Endothelial cell of umbilical vein (primary cell): ENCODE data around the gene PIK3R1. TPM values are rescaled to one million over a fixed set of nuclear protein-coding genes. Genes with fewer than 3 reads are reported as not detected.
A peak's percentile ranks its signal among the peaks of the same experiment; 100 is the strongest.

ENCODE experiments used
- BruUV-seq: library from RNA; stranded (reverse); fragments of 400-500 nt; replicated peaks from 2 replicates; lab custom pipeline; 2021; lab: Mats Ljungman, UMichigan
- CTCF ChIA-PET: fragments of 300-600, 350-600 bp; sonication (Branson Sonifier 250); formaldehyde crosslinking; loops from one replicate; lab custom pipeline; 2021; ENCODE audit warnings: antibody characterized with exemption, inconsistent platforms; lab: Charles Lee
- POLR2A ChIA-PET: fragments of 300-600, 350-600 bp; sonication (Branson Sonifier 250); formaldehyde crosslinking; loops from one replicate; lab custom pipeline; 2021; ENCODE audit warnings: antibody characterized with exemption, inconsistent platforms; lab: Charles Lee
- DNase-seq: peaks from one replicate; pipeline ENCODE4 v3.0.0-alpha.2; 2011; ENCODE audit warnings: low read depth, low spot score
- FAIRE-seq: peaks from 2 replicates; lab custom pipeline; 2011; peaks lifted over from hg19 to GRCh38; lab: Jason Lieb, UNC
- H2AFZ ChIP-seq: 2 replicates; pipeline ENCODE4 v1.6.0; 2012; ENCODE audit warnings: low read depth, low read length, control low read depth, inconsistent platforms
- H3K27ac ChIP-seq: 2 replicates; pipeline ENCODE4 v1.5.1; 2011; ENCODE audit warnings: low read depth, mild to moderate bottlenecking, control low read depth, low read length, moderate library complexity; ENCODE audit not compliant: insufficient read depth
- H3K27me3 ChIP-seq, 2 experiments: 2 replicates each; pipeline versions ENCODE4 v1.6.0 to v1.6.1; 2011; ENCODE audit warnings: low read length in 2 of 2, mixed read lengths in 1 of 2; ENCODE audit not compliant: control insufficient read depth in 2 of 2, insufficient read depth in 2 of 2
- H3K36me3 ChIP-seq, 2 experiments: 2 replicates in 1 of 2; 3 replicates in 1 of 2; pipeline ENCODE4 v1.5.1; 2011; ENCODE audit warnings: low read length in 2 of 2, mild to moderate bottlenecking in 1 of 2, moderate library complexity in 1 of 2; ENCODE audit not compliant: control insufficient read depth in 2 of 2, insufficient read depth in 2 of 2; ENCODE audit errors: extremely low read depth in 1 of 2
- H3K4me1 ChIP-seq: 3 replicates; pipeline ENCODE4 v1.5.1; 2011; ENCODE audit warnings: mild to moderate bottlenecking, low read length; ENCODE audit not compliant: control insufficient read depth, insufficient read depth; ENCODE audit errors: extremely low read depth
- H3K4me2 ChIP-seq: 2 replicates; pipeline ENCODE4 v1.6.1; 2011; ENCODE audit warnings: low read length, control low read depth, mixed read lengths; ENCODE audit not compliant: insufficient read depth
- H3K4me3 ChIP-seq, 3 experiments: fragments of 200-600 bp in 1 of 3; sonication (generic), shearing (Covaris generic) in 1 of 3; replicated peaks in 1 of 3; 2 replicates each; pipeline ENCODE4 v1.5.1; 2011 to 2016; ENCODE audit warnings: control low read depth in 3 of 3, low read length in 3 of 3, mild to moderate bottlenecking in 2 of 3, inconsistent platforms in 1 of 3, low read depth in 1 of 3, moderate library complexity in 1 of 3; ENCODE audit not compliant: insufficient read depth in 1 of 3
- H3K79me2 ChIP-seq: 2 replicates; pipeline ENCODE4 v1.6.0; 2012; ENCODE audit warnings: low read length, inconsistent platforms; ENCODE audit not compliant: control insufficient read depth, insufficient read depth
- H3K9ac ChIP-seq: replicated peaks from 2 replicates; pipeline ENCODE3; 2011; ENCODE audit warnings: low read length, control low read depth; ENCODE audit not compliant: insufficient read depth; ENCODE audit errors: extremely low read depth
- H3K9me1 ChIP-seq: replicated peaks from 3 replicates; pipeline ENCODE4 v1.6.0; 2011; ENCODE audit warnings: mild to moderate bottlenecking, low read length; ENCODE audit not compliant: control insufficient read depth, insufficient read depth; ENCODE audit errors: extremely low read depth
- H3K9me3 ChIP-seq: replicated peaks from 2 replicates; pipeline ENCODE4 v1.5.1; 2012; ENCODE audit warnings: low read length, inconsistent platforms; ENCODE audit not compliant: control insufficient read depth, insufficient read depth
- H4K20me1 ChIP-seq: replicated peaks from 2 replicates; pipeline ENCODE3; 2011; ENCODE audit warnings: mild to moderate bottlenecking, low read length; ENCODE audit not compliant: control insufficient read depth, insufficient read depth; ENCODE audit errors: extremely low read depth
- CTCF ChIP-seq, 2 donors: IDR thresholded peaks; 1 replicate in 1 of 2; 2 replicates in 1 of 2; pipeline ENCODE4 v1.5.1; 2011; ENCODE audit warnings: low read length in 2 of 2, mild to moderate bottlenecking in 2 of 2, moderate library complexity in 2 of 2, control low read depth in 1 of 2, inconsistent platforms in 1 of 2, low read depth in 1 of 2; ENCODE audit not compliant: insufficient read depth in 1 of 2; ENCODE audit errors: extremely low read depth in 1 of 2
- EZH2 ChIP-seq: IDR thresholded peaks from 2 replicates; pipeline ENCODE4 v1.6.1; 2012; ENCODE audit warnings: borderline replicate concordance, low read depth, mild to moderate bottlenecking, moderate library complexity, low read length, inconsistent platforms; ENCODE audit not compliant: severe bottlenecking
- FOS ChIP-seq: IDR thresholded peaks from 2 replicates; pipeline ENCODE4 v1.6.1; 2011; ENCODE audit warnings: mild to moderate bottlenecking, low read length, moderate library complexity, borderline replicate concordance; ENCODE audit not compliant: insufficient read depth
- GATA2 ChIP-seq: IDR thresholded peaks from 2 replicates; pipeline ENCODE4 v1.7.0; 2011; ENCODE audit warnings: low read depth, mild to moderate bottlenecking, moderate library complexity, mixed read lengths, low read length; ENCODE audit not compliant: insufficient read length, insufficient read depth
- JUN ChIP-seq: IDR thresholded peaks from 2 replicates; pipeline ENCODE4 v1.6.1; 2011; ENCODE audit warnings: borderline replicate concordance, low read depth; ENCODE audit not compliant: insufficient read length, insufficient read depth
- MAX ChIP-seq: IDR thresholded peaks from 2 replicates; pipeline ENCODE4 v1.6.1; 2011; ENCODE audit not compliant: insufficient read depth, insufficient read length
- MYC ChIP-seq: IDR thresholded peaks from one replicate; pipeline ENCODE4 v1.6.1; 2011; ENCODE audit warnings: mild to moderate bottlenecking, low read depth, low read length
- POLR2A ChIP-seq: IDR thresholded peaks from 2 replicates; pipeline ENCODE4 v1.6.1; 2012; ENCODE audit warnings: low read depth, mild to moderate bottlenecking, control low read depth, low read length
- POLR2AphosphoS5 ChIP-seq: IDR thresholded peaks from 2 replicates; pipeline ENCODE4 v1.6.1; 2012; ENCODE audit warnings: low read depth, mild to moderate bottlenecking, control low read depth, low read length, moderate library complexity; ENCODE audit not compliant: insufficient read depth
- dilution Hi-C: fragments of 300-500 bp; cut with MboI; formaldehyde crosslinking; loops from one replicate; pipeline ENCODE4 v1.15.0; 2019; ENCODE audit warnings: low sequenced_read_pairs; ENCODE audit not compliant: extremely low pct_ligation_motif_present
- intact Hi-C: fragments of 100-400 bp; cut with micrococcal nuclease; formaldehyde crosslinking; loops from one replicate; pipeline ENCODE4 v1.10.0; 2022
- polyA plus RNA-seq, 4 experiments: library from polyadenylated mRNA; depleted of rRNA in 3 of 4; stranded (reverse) in 3 of 4; unstranded in 1 of 4; fragments of >200 nt; gene quantifications; 2 replicates each; pipeline versions ENCODE4 v1.2.1 to v1.2.3, GENCODE V29; 2011 to 2012; ENCODE audit warnings: missing spikeins in 1 of 4
- total RNA-seq: library from RNA; stranded (reverse); gene quantifications from 2 replicates; pipeline ENCODE4 v1.2.3, GENCODE V29; 2021

Gene PIK3R1
- total and polyA plus RNA-seq, 2 donors (not counting 3 experiments of a cell fraction or from before 2014, with no cell fraction given), result 2.8 to 30.0 TPM

GRCh38 chr5:68181039-68181599, 34.4 kb upstream of the PIK3R1 start:
- Histone ChIP-seq H3K36me3 (no peaks in the 10 kb centered on the region), H3K27me3 (no peaks in the 10 kb centered on the region), H4K20me1 (no peaks in the 10 kb centered on the region), H3K9me1 (no peaks in the 10 kb centered on the region), H3K9me3 (no peaks in the 10 kb centered on the region), H3K27ac (no peak overlapping the region), H2AFZ (no peak overlapping the region), H3K4me3 (no peak overlapping the region), H3K4me1 (no peaks in the 10 kb centered on the region), H3K79me2 (no peaks in the 10 kb centered on the region), H3K9ac (no peak overlapping the region), H3K4me2 (no peak overlapping the region)
- no TSS peak for BruUV-seq
- TF ChIP-seq JUN (no peak), MAX (no peak), EZH2 (no peak), GATA2 (no peak), POLR2AphosphoS5 (no peak), CTCF (IDR thresholded peaks at IDR 0.05; ENCODE audit: extremely low read depth in 1 of 2, insufficient read depth in 1 of 2, low read depth in 1 of 2, low read length in 2 of 2) (no peak), MYC (no peak), FOS (no peak), POLR2A (no peak)
- dilution Hi-C loops (no loop called here), intact Hi-C loops (no loop called here)
- ChIA-PET CTCF (no interaction called here), POLR2A (no interaction called here)
- FAIRE-seq (peak; percentile 8), DNase-seq (no peak)
